Measurements from ENCODE around the gene CDC42EP5. TPM values are rescaled to one million over a fixed set of nuclear protein-coding genes. Genes with fewer than 3 reads are reported as not detected.

Gene CDC42EP5
- total and polyA plus RNA-seq, 4 donors, result 0.28 to 2.2 (median 0.84) TPM; not detected in 1

GRCh38 chr19:54424201-54424600 lies 48.9 kb downstream of the CDC42EP5 start:
- WGBS, result 88% methylated on average over 14 of the region's 14 CpGs

More at GRCh38 chr19:54424201-54424600, 48.9 kb downstream of the CDC42EP5 start:
- Histone ChIP-seq H3K9me3 (ENCODE audit: control insufficient read depth in 4 of 4, low read length in 3 of 4) (no peaks in the 10 kb centered on the region), H3K27me3 (ENCODE audit: control insufficient read depth in 4 of 4, insufficient read depth in 4 of 4, low read length in 3 of 4) (peaks cover 0 to 8% (median 2%) of the 10 kb centered on the region in 4 donors), H3K36me3 (ENCODE audit: control insufficient read depth in 4 of 4, insufficient read depth in 3 of 4, low read depth in 1 of 4, low read length in 3 of 4) (no peaks in the 10 kb centered on the region), H3K27ac (ENCODE audit: low read depth in 1 of 2, low read length in 2 of 2) (no peak overlapping the region), H3K4me3 (ENCODE audit: low read depth in 1 of 3, low read length in 3 of 3) (no peak overlapping the region), H3K4me1 (ENCODE audit: control insufficient read depth in 4 of 4, insufficient read depth in 4 of 4, low read length in 3 of 4) (no peaks in the 10 kb centered on the region), H3K9ac (ENCODE audit: low read depth in 1 of 2, low read length in 2 of 2) (no peak overlapping the region)
- no peak for TF ChIP-seq FOXA1 (IDR thresholded peaks at IDR 0.05)
- TF ChIP-seq HNF4G (IDR thresholded peaks at IDR 0.05), result no peak
- no peak for TF ChIP-seq NR2F2 (IDR thresholded peaks at IDR 0.05)
- no peak for TF ChIP-seq RAD21 (IDR thresholded peaks at IDR 0.05)
- TF ChIP-seq, protein P1, sequence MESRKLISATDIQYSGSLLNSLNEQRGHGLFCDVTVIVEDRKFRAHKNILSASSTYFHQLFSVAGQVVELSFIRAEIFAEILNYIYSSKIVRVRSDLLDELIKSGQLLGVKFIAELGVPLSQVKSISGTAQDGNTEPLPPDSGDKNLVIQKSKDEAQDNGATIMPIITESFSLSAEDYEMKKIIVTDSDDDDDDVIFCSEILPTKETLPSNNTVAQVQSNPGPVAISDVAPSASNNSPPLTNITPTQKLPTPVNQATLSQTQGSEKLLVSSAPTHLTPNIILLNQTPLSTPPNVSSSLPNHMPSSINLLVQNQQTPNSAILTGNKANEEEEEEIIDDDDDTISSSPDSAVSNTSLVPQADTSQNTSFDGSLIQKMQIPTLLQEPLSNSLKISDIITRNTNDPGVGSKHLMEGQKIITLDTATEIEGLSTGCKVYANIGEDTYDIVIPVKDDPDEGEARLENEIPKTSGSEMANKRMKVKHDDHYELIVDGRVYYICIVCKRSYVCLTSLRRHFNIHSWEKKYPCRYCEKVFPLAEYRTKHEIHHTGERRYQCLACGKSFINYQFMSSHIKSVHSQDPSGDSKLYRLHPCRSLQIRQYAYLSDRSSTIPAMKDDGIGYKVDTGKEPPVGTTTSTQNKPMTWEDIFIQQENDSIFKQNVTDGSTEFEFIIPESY (IDR thresholded peaks at IDR 0.05), result no peak
- TF ChIP-seq GABPA (IDR thresholded peaks at IDR 0.05 in 1 of 2, conservative IDR thresholded peaks at IDR 0.05 in 1 of 2), result no peak
- TF ChIP-seq FOXA2 (IDR thresholded peaks at IDR 0.05), result no peak
- TF ChIP-seq HNF4A (conservative IDR thresholded peaks at IDR 0.05), result no peak
- TF ChIP-seq, protein P2, sequence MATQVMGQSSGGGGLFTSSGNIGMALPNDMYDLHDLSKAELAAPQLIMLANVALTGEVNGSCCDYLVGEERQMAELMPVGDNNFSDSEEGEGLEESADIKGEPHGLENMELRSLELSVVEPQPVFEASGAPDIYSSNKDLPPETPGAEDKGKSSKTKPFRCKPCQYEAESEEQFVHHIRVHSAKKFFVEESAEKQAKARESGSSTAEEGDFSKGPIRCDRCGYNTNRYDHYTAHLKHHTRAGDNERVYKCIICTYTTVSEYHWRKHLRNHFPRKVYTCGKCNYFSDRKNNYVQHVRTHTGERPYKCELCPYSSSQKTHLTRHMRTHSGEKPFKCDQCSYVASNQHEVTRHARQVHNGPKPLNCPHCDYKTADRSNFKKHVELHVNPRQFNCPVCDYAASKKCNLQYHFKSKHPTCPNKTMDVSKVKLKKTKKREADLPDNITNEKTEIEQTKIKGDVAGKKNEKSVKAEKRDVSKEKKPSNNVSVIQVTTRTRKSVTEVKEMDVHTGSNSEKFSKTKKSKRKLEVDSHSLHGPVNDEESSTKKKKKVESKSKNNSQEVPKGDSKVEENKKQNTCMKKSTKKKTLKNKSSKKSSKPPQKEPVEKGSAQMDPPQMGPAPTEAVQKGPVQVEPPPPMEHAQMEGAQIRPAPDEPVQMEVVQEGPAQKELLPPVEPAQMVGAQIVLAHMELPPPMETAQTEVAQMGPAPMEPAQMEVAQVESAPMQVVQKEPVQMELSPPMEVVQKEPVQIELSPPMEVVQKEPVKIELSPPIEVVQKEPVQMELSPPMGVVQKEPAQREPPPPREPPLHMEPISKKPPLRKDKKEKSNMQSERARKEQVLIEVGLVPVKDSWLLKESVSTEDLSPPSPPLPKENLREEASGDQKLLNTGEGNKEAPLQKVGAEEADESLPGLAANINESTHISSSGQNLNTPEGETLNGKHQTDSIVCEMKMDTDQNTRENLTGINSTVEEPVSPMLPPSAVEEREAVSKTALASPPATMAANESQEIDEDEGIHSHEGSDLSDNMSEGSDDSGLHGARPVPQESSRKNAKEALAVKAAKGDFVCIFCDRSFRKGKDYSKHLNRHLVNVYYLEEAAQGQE (IDR thresholded peaks at IDR 0.05), result no peak
- no peak for TF ChIP-seq TAF1 (conservative IDR thresholded peaks at IDR 0.05)
- no peak for TF ChIP-seq SP1 (IDR thresholded peaks at IDR 0.05)
- no peak for TF ChIP-seq JUND (IDR thresholded peaks at IDR 0.05)
- TF ChIP-seq YY1 (IDR thresholded peaks at IDR 0.05), result no peak
- TF ChIP-seq RXRA (IDR thresholded peaks at IDR 0.05), result no peak
- TF ChIP-seq ATF3 (IDR thresholded peaks at IDR 0.05), result no peak
- no peak for TF ChIP-seq CTCF (IDR thresholded peaks at IDR 0.05; ENCODE audit: low read depth, low read length, missing input control)
- TF ChIP-seq MAX (IDR thresholded peaks at IDR 0.05), result no peak
- no peak for DNase-seq (ENCODE audit: low spot score)
